ENCODE data around the gene YTHDF1. TPM values are rescaled to one million over a fixed set of nuclear protein-coding genes. Genes with fewer than 3 reads are reported as not detected.

YTHDF1 gene
- total RNA-seq, 2 experiments from 2014 or later, result 36.2 to 38.7 TPM

- Mint-ChIP-seq H3K4me3 (no peak overlapping the region), H3K9me3 (ENCODE audit: insufficient read depth) (no peaks in the 10 kb centered on the region), H3K27me3 (ENCODE audit: low read depth) (peaks cover 2% of the 10 kb centered on the region), H3K36me3 (ENCODE audit: low read depth) (no peaks in the 10 kb centered on the region), H3K27ac (no peak overlapping the region), H3K4me1 (ENCODE audit: low read depth) (no peaks in the 10 kb centered on the region)
- ATAC-seq (no peak), DNase-seq (no peak)
- CTCF ChIA-PET, result no interaction called here
- POLR2A ChIA-PET, result no interaction called here
These were observed 30.8 kb upstream of the YTHDF1 start for GRCh38 chr20:63246490-63247288.

- H3K4me3 Mint-ChIP-seq, result no peak overlapping the region
- ChIA-PET POLR2A (no interaction called here), CTCF (no interaction called here)
- no peaks in the 10 kb centered on the region for H3K36me3 Mint-ChIP-seq (ENCODE audit: low read depth)
- H3K27me3 Mint-ChIP-seq (ENCODE audit: low read depth), result no peaks in the 10 kb centered on the region
- H3K27ac Mint-ChIP-seq, result no peak overlapping the region
- no peaks in the 10 kb centered on the region for H3K9me3 Mint-ChIP-seq (ENCODE audit: insufficient read depth)
- DNase-seq (no peak), ATAC-seq (no peak)
- H3K4me1 Mint-ChIP-seq (ENCODE audit: low read depth), result no peaks in the 10 kb centered on the region
These were observed 28.5 kb upstream of the YTHDF1 start for GRCh38 chr20:63244468-63244867.

- Mint-ChIP-seq H3K9me3 (ENCODE audit: insufficient read depth) (no peaks in the 10 kb centered on the region), H3K27ac (no peak overlapping the region), H3K36me3 (ENCODE audit: low read depth) (no peaks in the 10 kb centered on the region), H3K4me1 (ENCODE audit: low read depth) (no peaks in the 10 kb centered on the region), H3K27me3 (ENCODE audit: low read depth) (no peaks in the 10 kb centered on the region), H3K4me3 (no peak overlapping the region)
- DNase-seq (no peak), ATAC-seq (no peak)
- ChIA-PET CTCF (no interaction called here), POLR2A (no interaction called here)
These were observed 27.8 kb upstream of the YTHDF1 start for GRCh38 chr20:63243604-63244247.

GRCh38 chr20:63242736-63243135, 26.8 kb upstream of the YTHDF1 start:
- ChIA-PET POLR2A (no interaction called here), CTCF (no interaction called here)
- ATAC-seq, result no peak
- no peaks in the 10 kb centered on the region for H3K27me3 Mint-ChIP-seq (ENCODE audit: low read depth)
- H3K36me3 Mint-ChIP-seq (ENCODE audit: low read depth), result no peaks in the 10 kb centered on the region
- no peak for DNase-seq
- H3K4me3 Mint-ChIP-seq, result no peak overlapping the region
- no peaks in the 10 kb centered on the region for H3K4me1 Mint-ChIP-seq (ENCODE audit: low read depth)
- no peak overlapping the region for H3K27ac Mint-ChIP-seq
- H3K9me3 Mint-ChIP-seq (ENCODE audit: insufficient read depth), result no peaks in the 10 kb centered on the region

GRCh38 chr20:63241272-63241671, 25.3 kb upstream of the YTHDF1 start:
- CTCF ChIA-PET, result no interaction called here

GRCh38 chr20:63240004-63240403, 24.1 kb upstream of the YTHDF1 start:
- Mint-ChIP-seq H3K9me3 (ENCODE audit: insufficient read depth) (no peaks in the 10 kb centered on the region), H3K36me3 (ENCODE audit: low read depth) (no peaks in the 10 kb centered on the region), H3K27ac (no peak overlapping the region), H3K4me1 (ENCODE audit: low read depth) (peaks cover 2% of the 10 kb centered on the region), H3K27me3 (ENCODE audit: low read depth) (no peaks in the 10 kb centered on the region), H3K4me3 (no peak overlapping the region)
- ChIA-PET POLR2A (no interaction called here), CTCF (no interaction called here)
- no peak for DNase-seq
- ATAC-seq, result no peak

More at GRCh38 chr20:63241272-63241671, 25.3 kb upstream of the YTHDF1 start:
- H3K4me3 Mint-ChIP-seq, result no peak overlapping the region
- no peaks in the 10 kb centered on the region for H3K9me3 Mint-ChIP-seq (ENCODE audit: insufficient read depth)
- H3K27ac Mint-ChIP-seq, result no peak overlapping the region
- POLR2A ChIA-PET, result no interaction called here
- no peak for ATAC-seq
- DNase-seq, result no peak
- no peaks in the 10 kb centered on the region for H3K27me3 Mint-ChIP-seq (ENCODE audit: low read depth)
- no peaks in the 10 kb centered on the region for H3K36me3 Mint-ChIP-seq (ENCODE audit: low read depth)
- no peaks in the 10 kb centered on the region for H3K4me1 Mint-ChIP-seq (ENCODE audit: low read depth)

GRCh38 chr20:63239431-63239830, 23.5 kb upstream of the YTHDF1 start:
- Mint-ChIP-seq H3K27ac (no peak overlapping the region), H3K9me3 (ENCODE audit: insufficient read depth) (no peaks in the 10 kb centered on the region), H3K36me3 (ENCODE audit: low read depth) (no peaks in the 10 kb centered on the region), H3K4me1 (ENCODE audit: low read depth) (peaks cover 5% of the 10 kb centered on the region), H3K27me3 (ENCODE audit: low read depth) (no peaks in the 10 kb centered on the region), H3K4me3 (no peak overlapping the region)
- POLR2A ChIA-PET, result no interaction called here
- CTCF ChIA-PET, result no interaction called here
- no peak for DNase-seq
- no peak for ATAC-seq

GRCh38 chr20:63238514-63239125, 22.7 kb upstream of the YTHDF1 start:
- CTCF ChIA-PET, result interaction anchor here (0.7 kb wide), 1 partner anchor 15 kb away, joined by 4 read pairs; no protein-coding TSS in a partner anchor
- ATAC-seq, result no peak
- Mint-ChIP-seq H3K36me3 (ENCODE audit: low read depth) (no peaks in the 10 kb centered on the region), H3K4me1 (ENCODE audit: low read depth) (peaks cover 5% of the 10 kb centered on the region), H3K9me3 (ENCODE audit: insufficient read depth) (no peaks in the 10 kb centered on the region), H3K27me3 (ENCODE audit: low read depth) (no peaks in the 10 kb centered on the region), H3K4me3 (no peak overlapping the region), H3K27ac (no peak overlapping the region)
- no peak for DNase-seq
- POLR2A ChIA-PET, result no interaction called here

GRCh38 chr20:63238031-63238430, 22.1 kb upstream of the YTHDF1 start:
- Mint-ChIP-seq H3K27ac (no peak overlapping the region), H3K4me3 (no peak overlapping the region), H3K27me3 (ENCODE audit: low read depth) (no peaks in the 10 kb centered on the region), H3K4me1 (ENCODE audit: low read depth) (peaks cover 5% of the 10 kb centered on the region), H3K36me3 (ENCODE audit: low read depth) (no peaks in the 10 kb centered on the region), H3K9me3 (ENCODE audit: insufficient read depth) (no peaks in the 10 kb centered on the region)
- DNase-seq (no peak), ATAC-seq (no peak)
- CTCF ChIA-PET, result interaction anchor here (0.7 kb wide), 1 partner anchor 14 kb away, joined by 4 read pairs; no protein-coding TSS in a partner anchor
- POLR2A ChIA-PET, result no interaction called here

GRCh38 chr20:63236116-63236837, 20.3 kb upstream of the YTHDF1 start:
- POLR2A ChIA-PET, result no interaction called here
- no peak for ATAC-seq
- H3K9me3 Mint-ChIP-seq (ENCODE audit: insufficient read depth), result no peaks in the 10 kb centered on the region
- no peak for DNase-seq
- H3K27ac Mint-ChIP-seq, result no peak overlapping the region
- no peaks in the 10 kb centered on the region for H3K36me3 Mint-ChIP-seq (ENCODE audit: low read depth)
- H3K4me3 Mint-ChIP-seq, result no peak overlapping the region
- peaks cover 5% of the 10 kb centered on the region for H3K4me1 Mint-ChIP-seq (ENCODE audit: low read depth)
- CTCF ChIA-PET, result interaction anchor here (1.7 kb wide), 1 partner anchor 12 kb away, joined by 4 read pairs; no protein-coding TSS in a partner anchor
- H3K27me3 Mint-ChIP-seq (ENCODE audit: low read depth), result peaks cover 10% of the 10 kb centered on the region

- ATAC-seq (peak; percentile 26), DNase-seq (peak; percentile 52)
- Mint-ChIP-seq H3K9me3 (ENCODE audit: insufficient read depth) (no peaks in the 10 kb centered on the region), H3K27ac (peak within 1 kb of the TSS; percentile 10), H3K4me3 (no peak within 1 kb of the TSS), H3K27me3 (ENCODE audit: low read depth) (peaks cover 17% of the 10 kb centered on the region), H3K4me1 (ENCODE audit: low read depth) (peaks cover 5% of the 10 kb centered on the region), H3K36me3 (ENCODE audit: low read depth) (no peaks in the 10 kb centered on the region)
- ChIA-PET CTCF (interaction anchor here (4.1 kb wide), 1 partner anchor 12 kb away, joined by 61 read pairs; no protein-coding TSS in a partner anchor), POLR2A (no interaction called here)
These were observed 19.6 kb upstream of the YTHDF1 start, which contains the start of gene BIRC7 for GRCh38 chr20:63235399-63235983. TSS of gene BIRC7 (plus strand) at chr20:63235905. CDS start at chr20:63236097, 192 bp downstream.

Measured in activated CD8-positive, alpha-beta T cell treated with anti-CD3 and anti-CD28 coated beads, Interleukin-2, amount 10 ng/mL, durations not matched to agents 7 days and 5 days (primary cell).